Keratinocyte (primary cell): ENCODE measurements around the gene MYO15B. TPM values are rescaled to one million over a fixed set of nuclear protein-coding genes. Genes with fewer than 3 reads are reported as not detected.
A peak's percentile ranks its signal among the peaks of the same experiment; 100 is the strongest.

Experiments
- DNase-seq: peaks from one replicate; pipeline ENCODE4 v3.0.0-alpha.2; 2011; ENCODE audit warnings: low read depth, missing footprints, low spot score
- FAIRE-seq: peaks from 2 replicates; lab custom pipeline; 2011; peaks lifted over from hg19 to GRCh38; lab: Jason Lieb, UNC
- H2AFZ ChIP-seq: 2 replicates; pipeline ENCODE4 v1.6.0; 2012; ENCODE audit warnings: low read length, control low read depth, inconsistent platforms; ENCODE audit not compliant: control insufficient read depth
- H3K27ac ChIP-seq: 2 replicates; pipeline ENCODE4 v1.5.1; 2011; ENCODE audit warnings: low read length; ENCODE audit not compliant: control insufficient read depth, insufficient read depth
- H3K27me3 ChIP-seq: 3 replicates; pipeline ENCODE4 v1.6.0; 2011; ENCODE audit warnings: low read length; ENCODE audit not compliant: control insufficient read depth, insufficient read depth; ENCODE audit errors: extremely low read depth
- H3K36me3 ChIP-seq, 2 experiments: 2 replicates in 1 of 2; 3 replicates in 1 of 2; pipeline ENCODE4 v1.5.1; 2011; ENCODE audit warnings: low read length in 2 of 2, mild to moderate bottlenecking in 1 of 2; ENCODE audit not compliant: control insufficient read depth in 2 of 2, insufficient read depth in 2 of 2; ENCODE audit errors: extremely low read depth in 1 of 2
- H3K4me1 ChIP-seq: 3 replicates; pipeline ENCODE4 v1.5.1; 2011; ENCODE audit warnings: low read length; ENCODE audit not compliant: control insufficient read depth, insufficient read depth; ENCODE audit errors: extremely low read depth
- H3K4me2 ChIP-seq: 3 replicates; pipeline ENCODE4 v1.6.0; 2011; ENCODE audit warnings: low read depth, low read length; ENCODE audit not compliant: control insufficient read depth, insufficient read depth; ENCODE audit errors: extremely low read depth
- H3K4me3 ChIP-seq, 3 experiments: fragments of 200-600 bp in 1 of 3; sonication (generic) in 1 of 3; 2 replicates in 2 of 3; 3 replicates in 1 of 3; pipeline ENCODE4 v1.5.1; 2011 to 2016; ENCODE audit warnings: low read length in 3 of 3, mild to moderate bottlenecking in 3 of 3, control low read depth in 2 of 3, inconsistent platforms in 1 of 3, low read depth in 1 of 3, mixed read lengths in 1 of 3, mixed run types in 1 of 3, moderate library complexity in 1 of 3; ENCODE audit not compliant: control insufficient read depth in 2 of 3, insufficient read depth in 2 of 3; ENCODE audit errors: extremely low read depth in 1 of 3
- H3K79me2 ChIP-seq: 2 replicates; pipeline ENCODE4 v1.6.0; 2012; ENCODE audit warnings: low read length; ENCODE audit not compliant: control insufficient read depth, insufficient read depth
- H3K9ac ChIP-seq: 3 replicates; pipeline ENCODE4 v1.6.0; 2011; ENCODE audit warnings: low read length; ENCODE audit not compliant: control insufficient read depth, insufficient read depth; ENCODE audit errors: extremely low read depth
- H3K9me1 ChIP-seq: 3 replicates; pipeline ENCODE4 v1.6.0; 2011; ENCODE audit warnings: low read length; ENCODE audit not compliant: control insufficient read depth, insufficient read depth; ENCODE audit errors: extremely low read depth
- H3K9me3 ChIP-seq: 2 replicates; pipeline ENCODE4 v1.5.1; 2012; ENCODE audit warnings: low read depth, low read length; ENCODE audit not compliant: control insufficient read depth
- H4K20me1 ChIP-seq: 3 replicates; pipeline ENCODE4 v1.6.0; 2011; ENCODE audit warnings: low read length; ENCODE audit not compliant: control insufficient read depth, insufficient read depth; ENCODE audit errors: extremely low read depth
- CTCF ChIP-seq, 3 experiments: IDR thresholded peaks in 1 of 3; conservative IDR thresholded peaks in 1 of 3; optimal IDR thresholded peaks in 1 of 3; 2 replicates in 2 of 3; 3 replicates in 1 of 3; pipeline versions ENCODE3 to v1.5.1; 2011; ENCODE audit warnings: low read length in 3 of 3, mild to moderate bottlenecking in 3 of 3, moderate library complexity in 2 of 3, control low read depth in 1 of 3, inconsistent platforms in 1 of 3; ENCODE audit not compliant: insufficient read depth in 2 of 3; ENCODE audit errors: extremely low read depth in 1 of 3
- EZH2 ChIP-seq: IDR thresholded peaks from one replicate; pipeline ENCODE4 v1.6.1; 2012; ENCODE audit warnings: inconsistent platforms, mild to moderate bottlenecking, low read length, moderate library complexity
- dilution Hi-C: fragments of 300-500 bp; cut with MboI; formaldehyde crosslinking; loops from one replicate; pipeline ENCODE4 v1.7.0; 2020; ENCODE audit warnings: low sequenced_read_pairs; ENCODE audit not compliant: extremely low pct_ligation_motif_present
- polyA plus RNA-seq, 5 experiments: library from polyadenylated mRNA; depleted of rRNA in 3 of 5; stranded (reverse) in 3 of 5; stranded (forward) in 1 of 5; unstranded in 1 of 5; fragments of >200 nt; gene quantifications; 1 replicate in 1 of 5; 2 replicates in 3 of 5; 3 replicates in 1 of 5; pipeline versions ENCODE4 v1.2.1 to v1.2.3, GENCODE V29; 2011 to 2012; ENCODE audit warnings: missing spikeins in 2 of 5, low read depth in 1 of 5, low replicate concordance in 1 of 5

The MYO15B gene
- polyA plus RNA-seq, 1 donor (not counting 4 experiments of a cell fraction or from before 2014, with no cell fraction given): 0.14 TPM

GRCh38 chr17:75646638-75646992, 59.0 kb downstream of the MYO15B start:
- Histone ChIP-seq H4K20me1 (no peaks in the 10 kb centered on the region), H2AFZ (no peak overlapping the region), H3K9me1 (peaks cover 2% of the 10 kb centered on the region), H3K4me1 (peaks cover 44% of the 10 kb centered on the region), H3K4me3 (no peak overlapping the region), H3K9me3 (no peaks in the 10 kb centered on the region), H3K36me3 (peaks cover 10 to 26% of the 10 kb centered on the region in 2 experiments), H3K9ac (peak overlapping the region; percentile 85), H3K27ac (peak overlapping the region; percentile 99), H3K4me2 (no peak overlapping the region), H3K27me3 (no peaks in the 10 kb centered on the region), H3K79me2 (no peaks in the 10 kb centered on the region)
- DNase-seq (no peak), FAIRE-seq (no peak)
- dilution Hi-C loops: no loop called here
- no peak for TF ChIP-seq CTCF (optimal IDR thresholded peaks at IDR 0.05 in 1 of 3, IDR thresholded peaks at IDR 0.05 in 1 of 3, conservative IDR thresholded peaks at IDR 0.05 in 1 of 3; ENCODE audit: extremely low read depth in 1 of 3, insufficient read depth in 2 of 3, low read length in 3 of 3)
- no peak for TF ChIP-seq EZH2

- Histone ChIP-seq H3K4me2 (no peak overlapping the region), H2AFZ (no peak overlapping the region), H4K20me1 (no peaks in the 10 kb centered on the region), H3K27ac (peak overlapping the region; percentile 99), H3K9me1 (peaks cover 2% of the 10 kb centered on the region), H3K4me3 (no peak overlapping the region), H3K27me3 (no peaks in the 10 kb centered on the region), H3K9ac (no peak overlapping the region), H3K36me3 (peaks cover 10 to 26% of the 10 kb centered on the region in 2 experiments), H3K9me3 (no peaks in the 10 kb centered on the region), H3K79me2 (no peaks in the 10 kb centered on the region), H3K4me1 (peaks cover 44% of the 10 kb centered on the region)
- no peak for FAIRE-seq
- dilution Hi-C loops: no loop called here
- DNase-seq: no peak
- TF ChIP-seq EZH2 (no peak), CTCF (optimal IDR thresholded peaks at IDR 0.05 in 1 of 3, IDR thresholded peaks at IDR 0.05 in 1 of 3, conservative IDR thresholded peaks at IDR 0.05 in 1 of 3; ENCODE audit: extremely low read depth in 1 of 3, insufficient read depth in 2 of 3, low read length in 3 of 3) (no peak)
These were observed 59.5 kb downstream of the MYO15B start for GRCh38 chr17:75647061-75647460.
